Cardiac fibroblast (primary cell): ENCODE measurements around the gene MXI1.
A peak's percentile ranks its signal among the peaks of the same experiment; 100 is the strongest.

Experiments used
- DNase-seq, 2 donors: peaks; one replicate each; pipeline versions ENCODE4 v3.0.0 to v3.0.0-alpha.2; 2010; ENCODE audit warnings: low read depth in 2 of 2
- H3K4me3 ChIP-seq, 2 donors: replicated peaks in 1 of 2; 1 replicate in 1 of 2; 2 replicates in 1 of 2; pipeline ENCODE4 v1.5.1; 2011; ENCODE audit warnings: low read depth in 2 of 2, low read length in 2 of 2, mild to moderate bottlenecking in 2 of 2, moderate library complexity in 1 of 2
- TF ChIP-seq, protein P1 (sequence below): IDR thresholded peaks from one replicate; pipeline ENCODE4 v1.5.1; 2011; ENCODE audit warnings: low read depth, mild to moderate bottlenecking, low read length, inconsistent platforms

The MXI1 gene

DNA sequence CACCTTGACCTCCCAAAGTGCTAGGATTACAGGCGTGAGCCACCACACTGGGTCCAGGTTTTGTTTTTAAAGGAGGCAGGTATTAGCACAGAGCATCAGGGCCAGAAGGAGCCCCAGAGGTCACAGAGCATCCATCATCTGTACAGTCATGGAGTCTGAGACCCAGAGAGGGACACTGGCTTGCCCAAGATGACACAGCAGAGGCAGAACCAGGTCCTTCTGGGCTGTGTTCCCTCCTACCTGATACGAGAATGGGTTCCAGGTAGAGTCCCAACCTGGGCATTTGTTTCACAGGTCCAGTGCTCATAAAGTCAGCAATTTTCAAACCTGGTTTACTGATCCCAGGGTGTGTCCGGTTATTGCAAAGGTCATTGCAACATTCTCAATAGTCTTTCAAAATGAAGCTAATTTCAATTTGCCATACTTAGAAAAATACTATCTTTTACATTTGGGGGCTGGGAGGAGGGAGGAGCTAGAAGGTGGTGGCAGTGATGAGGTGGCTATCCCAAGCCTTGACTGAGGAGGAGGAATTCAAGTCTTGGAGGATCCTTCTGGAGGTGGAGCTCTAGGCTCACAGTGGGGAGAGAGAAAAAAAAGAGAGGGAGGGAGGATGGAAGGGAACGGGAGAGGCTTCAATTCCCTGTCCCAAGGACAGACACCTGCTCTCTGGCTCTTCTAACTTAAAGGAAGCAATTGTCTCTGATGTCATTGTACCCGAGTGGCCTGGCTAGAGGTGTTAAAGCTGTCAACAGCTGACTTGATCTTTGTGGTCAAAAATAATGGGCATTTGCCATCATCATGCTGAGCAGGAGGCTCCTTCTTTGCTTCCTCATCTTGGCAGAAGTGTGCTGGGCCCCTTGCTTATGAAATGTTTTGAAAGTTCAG, 8.1 kb downstream of the MXI1 start:
- DNase-seq, result no peak
- TF ChIP-seq, protein P1, sequence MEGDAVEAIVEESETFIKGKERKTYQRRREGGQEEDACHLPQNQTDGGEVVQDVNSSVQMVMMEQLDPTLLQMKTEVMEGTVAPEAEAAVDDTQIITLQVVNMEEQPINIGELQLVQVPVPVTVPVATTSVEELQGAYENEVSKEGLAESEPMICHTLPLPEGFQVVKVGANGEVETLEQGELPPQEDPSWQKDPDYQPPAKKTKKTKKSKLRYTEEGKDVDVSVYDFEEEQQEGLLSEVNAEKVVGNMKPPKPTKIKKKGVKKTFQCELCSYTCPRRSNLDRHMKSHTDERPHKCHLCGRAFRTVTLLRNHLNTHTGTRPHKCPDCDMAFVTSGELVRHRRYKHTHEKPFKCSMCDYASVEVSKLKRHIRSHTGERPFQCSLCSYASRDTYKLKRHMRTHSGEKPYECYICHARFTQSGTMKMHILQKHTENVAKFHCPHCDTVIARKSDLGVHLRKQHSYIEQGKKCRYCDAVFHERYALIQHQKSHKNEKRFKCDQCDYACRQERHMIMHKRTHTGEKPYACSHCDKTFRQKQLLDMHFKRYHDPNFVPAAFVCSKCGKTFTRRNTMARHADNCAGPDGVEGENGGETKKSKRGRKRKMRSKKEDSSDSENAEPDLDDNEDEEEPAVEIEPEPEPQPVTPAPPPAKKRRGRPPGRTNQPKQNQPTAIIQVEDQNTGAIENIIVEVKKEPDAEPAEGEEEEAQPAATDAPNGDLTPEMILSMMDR, result no peak
- no peak overlapping the region for H3K4me3 ChIP-seq

GRCh38 chr10:110216240-110216639, 8.8 kb downstream of the MXI1 start:
- TF ChIP-seq, protein P1, result no peak
- no peak overlapping the region for H3K4me3 ChIP-seq
- no peak for DNase-seq

GRCh38 chr10:110216942-110217661, 9.7 kb downstream of the MXI1 start:
- DNase-seq, result peak in 1 of 2 donors; percentile 26
- TF ChIP-seq, protein P1, result no peak
- H3K4me3 ChIP-seq, result no peak overlapping the region

DNA sequence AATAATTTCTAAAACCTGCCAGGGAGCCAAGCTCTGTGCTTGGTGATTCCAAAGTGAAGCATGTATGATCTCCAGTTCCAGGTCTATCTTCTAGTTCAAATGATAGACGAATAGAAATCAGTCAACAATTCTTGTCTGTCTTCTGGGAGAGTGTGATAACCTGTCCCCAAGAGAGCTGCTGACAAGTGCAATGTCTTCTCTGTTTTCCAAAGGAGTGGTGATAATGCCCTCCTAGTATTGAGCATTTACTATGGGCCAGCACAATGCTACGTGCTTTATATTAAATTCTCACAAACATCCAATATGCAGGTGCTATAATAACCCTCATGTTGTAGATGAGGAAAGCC, 10.2 kb downstream of the MXI1 start:
- DNase-seq, result no peak
- H3K4me3 ChIP-seq, result no peak overlapping the region
- TF ChIP-seq, protein P1, result no peak

GRCh38 chr10:110218632-110219031, 11.2 kb downstream of the MXI1 start:
- TF ChIP-seq, protein P1, result no peak
- DNase-seq, result no peak
- H3K4me3 ChIP-seq, result no peak overlapping the region

DNA sequence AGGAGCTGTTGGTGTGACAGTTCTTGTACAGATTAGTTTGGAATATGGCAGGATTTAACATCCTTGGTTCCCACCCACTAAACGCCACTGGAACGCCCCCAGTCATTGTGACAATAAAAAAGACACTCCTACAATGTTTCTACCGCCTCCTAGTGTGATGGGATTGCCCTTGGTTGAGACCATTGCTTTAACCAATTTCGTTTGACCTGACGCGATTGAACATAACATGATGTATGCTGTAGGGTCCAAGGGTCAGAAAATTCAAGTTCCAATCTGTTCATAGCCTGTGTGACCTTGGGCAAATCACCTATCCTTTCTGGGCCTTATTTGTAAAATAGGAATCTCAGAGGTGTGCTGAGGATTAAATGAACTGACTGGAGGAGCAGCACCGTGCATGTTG, 12.5 kb downstream of the MXI1 start:
- no peak for DNase-seq
- TF ChIP-seq, protein P1, result no peak
- H3K4me3 ChIP-seq, result no peak overlapping the region
